HEK293T (cell line): ENCODE data around the gene TMEM91.

ENCODE experiments used
- CTCF ChIA-PET: fragments of 350-600 bp; formaldehyde crosslinking; extraction: SDS; loops from one replicate; lab custom pipeline; 2021; ENCODE audit warnings: antibody characterized with exemption, inconsistent platforms; lab: Yijun Ruan, JAX
- POLR2A ChIA-PET: fragments of 350-600 bp; formaldehyde crosslinking; extraction: SDS; loops from one replicate; lab custom pipeline; 2020; ENCODE audit warnings: antibody characterized with exemption, inconsistent platforms; lab: Yijun Ruan, JAX
- DNase-seq: peaks from one replicate; pipeline ENCODE4 v3.0.0; 2012; ENCODE audit warnings: mixed read lengths; ENCODE audit errors: extremely low spot score
- ARNT ChIP-seq: fragments of 450-650 bp; IDR thresholded peaks from 2 replicates; pipeline ENCODE4 v1.6.1; 2017; ENCODE audit warnings: mild to moderate bottlenecking
- BHLHE40 ChIP-seq: fragments of 450-650 bp; IDR thresholded peaks from 2 replicates; pipeline ENCODE4 v1.6.1; 2016; ENCODE audit warnings: mild to moderate bottlenecking, moderate library complexity, borderline replicate concordance
- CTBP1 ChIP-seq: fragments of 450-650 bp; IDR thresholded peaks from 2 replicates; pipeline ENCODE4 v1.6.1; 2016; ENCODE audit warnings: borderline replicate concordance
- ELF4 ChIP-seq: fragments of 450-650 bp; IDR thresholded peaks from 2 replicates; pipeline ENCODE4 v1.6.1; 2017; ENCODE audit warnings: antibody characterized with exemption
- FOXA1 ChIP-seq: fragments of 450-650 bp; IDR thresholded peaks from 2 replicates; pipeline ENCODE4 v1.6.1; 2016; ENCODE audit warnings: mild to moderate bottlenecking
- FOXK2 ChIP-seq: fragments of 450-650 bp; IDR thresholded peaks from 2 replicates; pipeline ENCODE4 v1.6.1; 2016; ENCODE audit warnings: mild to moderate bottlenecking
- FOXM1 ChIP-seq: fragments of 450-650 bp; IDR thresholded peaks from 2 replicates; pipeline ENCODE4 v1.6.1; 2017; ENCODE audit warnings: mild to moderate bottlenecking, borderline replicate concordance
- HDGF ChIP-seq: fragments of 450-650 bp; IDR thresholded peaks from 2 replicates; pipeline ENCODE4 v1.6.1; 2017; ENCODE audit warnings: antibody characterized with exemption, borderline replicate concordance
- L3MBTL2 ChIP-seq: fragments of 450-650 bp; conservative IDR thresholded peaks from 2 replicates; pipeline ENCODE4 v1.6.1; 2016; ENCODE audit warnings: mild to moderate bottlenecking
- LEF1 ChIP-seq: fragments of 450-650 bp; IDR thresholded peaks from 2 replicates; pipeline ENCODE4 v1.6.1; 2017; ENCODE audit warnings: mild to moderate bottlenecking, borderline replicate concordance
- NFRKB ChIP-seq: fragments of 450-650 bp; IDR thresholded peaks from 2 replicates; pipeline ENCODE4 v1.6.1; 2016; ENCODE audit warnings: mild to moderate bottlenecking, moderate library complexity
- PKNOX1 ChIP-seq: fragments of 450-650 bp; IDR thresholded peaks from 2 replicates; pipeline ENCODE4 v1.6.1; 2016
- SP1 ChIP-seq: fragments of 450-650 bp; IDR thresholded peaks from 2 replicates; pipeline ENCODE4 v1.6.1; 2017
- SUZ12 ChIP-seq: fragments of 450-650 bp; IDR thresholded peaks from 2 replicates; pipeline ENCODE4 v1.6.1; 2016; ENCODE audit warnings: mild to moderate bottlenecking
- TARDBP ChIP-seq: fragments of 450-650 bp; IDR thresholded peaks from 2 replicates; pipeline ENCODE4 v1.6.1; 2016
- ZNF384 ChIP-seq: fragments of 450-650 bp; IDR thresholded peaks from 2 replicates; pipeline ENCODE4 v1.6.1; 2016

TMEM91 gene

DNA sequence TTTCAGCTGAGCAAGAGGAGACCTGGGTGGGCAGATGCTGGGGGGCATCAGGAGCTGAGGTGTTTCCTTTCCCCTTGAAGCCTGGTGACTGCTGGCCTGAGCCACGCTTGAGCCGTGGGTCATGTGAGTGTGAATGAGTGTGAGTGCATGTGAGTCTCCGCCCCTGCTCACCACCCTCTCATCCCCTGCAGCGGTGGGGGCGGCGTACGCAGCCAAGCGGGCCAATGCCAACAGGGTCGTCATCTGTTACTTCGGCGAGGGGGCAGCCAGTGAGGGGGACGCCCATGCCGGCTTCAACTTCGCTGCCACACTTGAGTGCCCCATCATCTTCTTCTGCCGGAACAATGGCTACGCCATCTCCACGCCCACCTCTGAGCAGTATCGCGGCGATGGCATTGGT is 45.6 kb downstream of the TMEM91 start:
- POLR2A ChIA-PET, result no interaction called here
- CTCF ChIA-PET, result no interaction called here
- no peak for DNase-seq
- TF ChIP-seq LEF1 (no peak), PKNOX1 (no peak), TARDBP (no peak), ELF4 (no peak), FOXK2 (no peak), ARNT (no peak), BHLHE40 (no peak), FOXA1 (no peak), L3MBTL2 (no peak), SP1 (no peak), HDGF (no peak), SUZ12 (no peak), CTBP1 (no peak), ZNF384 (no peak), FOXM1 (no peak), NFRKB (no peak)

GRCh38 chr19:41422456-41422855 is 46.1 kb downstream of the TMEM91 start:
- ChIA-PET POLR2A (no interaction called here), CTCF (no interaction called here)
- DNase-seq, result no peak
- TF ChIP-seq LEF1, result no peak
- no peak for TF ChIP-seq ELF4
- no peak for TF ChIP-seq FOXM1
- no peak for TF ChIP-seq L3MBTL2
- TF ChIP-seq HDGF, result no peak
- TF ChIP-seq BHLHE40, result no peak
- no peak for TF ChIP-seq PKNOX1

GRCh38 chr19:41422955-41423354 is 46.6 kb downstream of the TMEM91 start:
- ChIA-PET POLR2A (no interaction called here), CTCF (no interaction called here)
- TF ChIP-seq SP1, result no peak
- no peak for TF ChIP-seq HDGF
- TF ChIP-seq LEF1, result no peak
- TF ChIP-seq SUZ12, result no peak
- no peak for TF ChIP-seq ZNF384
- TF ChIP-seq ARNT, result no peak
- TF ChIP-seq TARDBP, result no peak
- TF ChIP-seq L3MBTL2, result no peak
- TF ChIP-seq ELF4, result no peak
- TF ChIP-seq CTBP1, result no peak
- TF ChIP-seq BHLHE40, result no peak
- TF ChIP-seq FOXK2, result no peak
- DNase-seq, result no peak

DNA sequence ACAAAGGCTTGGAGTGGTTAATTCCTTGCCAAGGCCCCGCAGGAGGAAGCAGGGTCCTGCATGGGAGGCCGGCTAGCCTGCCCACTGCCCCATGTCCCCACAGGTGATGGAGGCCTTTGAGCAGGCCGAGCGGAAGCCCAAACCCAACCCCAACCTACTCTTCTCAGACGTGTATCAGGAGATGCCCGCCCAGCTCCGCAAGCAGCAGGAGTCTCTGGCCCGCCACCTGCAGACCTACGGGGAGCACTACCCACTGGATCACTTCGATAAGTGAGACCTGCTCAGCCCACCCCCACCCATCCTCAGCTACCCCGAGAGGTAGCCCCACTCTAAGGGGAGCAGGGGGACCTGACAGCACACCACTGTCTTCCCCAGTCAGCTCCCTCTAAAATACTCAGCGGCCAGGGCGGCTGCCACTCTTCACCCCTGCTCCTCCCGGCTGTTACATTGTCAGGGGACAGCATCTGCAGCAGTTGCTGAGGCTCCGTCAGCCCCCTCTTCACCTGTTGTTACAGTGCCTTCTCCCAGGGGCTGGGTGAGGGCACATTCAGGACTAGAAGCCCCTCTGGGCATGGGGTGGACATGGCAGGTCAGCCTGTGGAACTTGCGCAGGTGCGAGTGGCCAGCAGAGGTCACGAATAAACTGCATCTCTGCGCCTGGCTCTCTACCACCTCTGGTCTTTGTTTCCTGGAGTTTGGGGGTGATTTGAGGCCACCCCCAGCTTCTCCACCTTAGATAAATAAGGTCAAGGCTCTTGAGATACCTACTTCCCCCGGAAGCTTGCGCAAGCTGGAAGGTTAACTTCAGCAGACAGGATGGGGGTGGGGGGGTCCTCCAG is 48.2 kb downstream of the TMEM91 start:
- POLR2A ChIA-PET, result interaction anchor here (1.5 kb wide), 1 partner anchor 15 kb away, joined by 7 read pairs; the partner anchor contains the start of gene DMAC2
- no peak for DNase-seq
- no peak for TF ChIP-seq NFRKB
- no peak for TF ChIP-seq ARNT
- TF ChIP-seq HDGF, result no peak
- no peak for TF ChIP-seq ZNF384
- CTCF ChIA-PET, result no interaction called here

GRCh38 chr19:41425174-41426115 is 49.1 kb downstream of the TMEM91 start:
- no peak for DNase-seq
- CTCF ChIA-PET, result no interaction called here
- POLR2A ChIA-PET, result interaction anchor here (1.5 kb wide), 1 partner anchor 14 kb away, joined by 7 read pairs; the partner anchor contains the start of gene DMAC2
- TF ChIP-seq FOXK2, result no peak
- no peak for TF ChIP-seq NFRKB
- no peak for TF ChIP-seq TARDBP
- no peak for TF ChIP-seq SUZ12
- TF ChIP-seq ZNF384, result no peak
- TF ChIP-seq LEF1, result no peak
- TF ChIP-seq HDGF, result no peak
- TF ChIP-seq CTBP1, result no peak
- no peak for TF ChIP-seq PKNOX1
- no peak for TF ChIP-seq BHLHE40
- TF ChIP-seq ARNT, result no peak
- TF ChIP-seq FOXA1, result no peak
- TF ChIP-seq L3MBTL2, result no peak
- TF ChIP-seq SP1, result no peak
- TF ChIP-seq ELF4, result no peak
- TF ChIP-seq FOXM1, result no peak
